Measurements from ENCODE around the gene EIF4EBP3.

Gene EIF4EBP3

DNA sequence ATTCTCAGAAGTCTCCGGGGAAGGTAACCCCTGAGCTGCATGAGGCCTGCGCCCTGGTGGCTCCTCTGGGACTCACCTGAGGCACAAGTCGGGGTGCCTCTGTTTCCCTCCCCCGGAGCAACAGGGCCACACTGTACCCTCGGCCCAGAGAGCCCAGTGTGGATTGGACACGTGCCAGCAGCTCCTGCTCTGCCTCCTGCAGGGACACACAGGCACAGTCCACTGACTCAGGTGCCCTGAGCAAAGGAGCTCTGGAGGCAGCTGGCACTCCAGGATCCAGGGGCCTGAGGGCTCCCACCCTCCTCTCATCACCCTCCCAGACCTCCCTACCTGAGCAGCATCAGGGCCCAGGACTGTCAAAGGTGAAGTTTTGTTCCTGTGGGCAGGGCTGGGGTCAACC is 46.7 kb downstream of the EIF4EBP3 start:
- no peak for DNase-seq (ENCODE audit: low read depth)
- TF ChIP-seq, protein P1, sequence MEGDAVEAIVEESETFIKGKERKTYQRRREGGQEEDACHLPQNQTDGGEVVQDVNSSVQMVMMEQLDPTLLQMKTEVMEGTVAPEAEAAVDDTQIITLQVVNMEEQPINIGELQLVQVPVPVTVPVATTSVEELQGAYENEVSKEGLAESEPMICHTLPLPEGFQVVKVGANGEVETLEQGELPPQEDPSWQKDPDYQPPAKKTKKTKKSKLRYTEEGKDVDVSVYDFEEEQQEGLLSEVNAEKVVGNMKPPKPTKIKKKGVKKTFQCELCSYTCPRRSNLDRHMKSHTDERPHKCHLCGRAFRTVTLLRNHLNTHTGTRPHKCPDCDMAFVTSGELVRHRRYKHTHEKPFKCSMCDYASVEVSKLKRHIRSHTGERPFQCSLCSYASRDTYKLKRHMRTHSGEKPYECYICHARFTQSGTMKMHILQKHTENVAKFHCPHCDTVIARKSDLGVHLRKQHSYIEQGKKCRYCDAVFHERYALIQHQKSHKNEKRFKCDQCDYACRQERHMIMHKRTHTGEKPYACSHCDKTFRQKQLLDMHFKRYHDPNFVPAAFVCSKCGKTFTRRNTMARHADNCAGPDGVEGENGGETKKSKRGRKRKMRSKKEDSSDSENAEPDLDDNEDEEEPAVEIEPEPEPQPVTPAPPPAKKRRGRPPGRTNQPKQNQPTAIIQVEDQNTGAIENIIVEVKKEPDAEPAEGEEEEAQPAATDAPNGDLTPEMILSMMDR (conservative IDR thresholded peaks at IDR 0.05; ENCODE audit: low read length): no peak
- H3K4me3 ChIP-seq (ENCODE audit: low read length): no peak overlapping the region

DNA sequence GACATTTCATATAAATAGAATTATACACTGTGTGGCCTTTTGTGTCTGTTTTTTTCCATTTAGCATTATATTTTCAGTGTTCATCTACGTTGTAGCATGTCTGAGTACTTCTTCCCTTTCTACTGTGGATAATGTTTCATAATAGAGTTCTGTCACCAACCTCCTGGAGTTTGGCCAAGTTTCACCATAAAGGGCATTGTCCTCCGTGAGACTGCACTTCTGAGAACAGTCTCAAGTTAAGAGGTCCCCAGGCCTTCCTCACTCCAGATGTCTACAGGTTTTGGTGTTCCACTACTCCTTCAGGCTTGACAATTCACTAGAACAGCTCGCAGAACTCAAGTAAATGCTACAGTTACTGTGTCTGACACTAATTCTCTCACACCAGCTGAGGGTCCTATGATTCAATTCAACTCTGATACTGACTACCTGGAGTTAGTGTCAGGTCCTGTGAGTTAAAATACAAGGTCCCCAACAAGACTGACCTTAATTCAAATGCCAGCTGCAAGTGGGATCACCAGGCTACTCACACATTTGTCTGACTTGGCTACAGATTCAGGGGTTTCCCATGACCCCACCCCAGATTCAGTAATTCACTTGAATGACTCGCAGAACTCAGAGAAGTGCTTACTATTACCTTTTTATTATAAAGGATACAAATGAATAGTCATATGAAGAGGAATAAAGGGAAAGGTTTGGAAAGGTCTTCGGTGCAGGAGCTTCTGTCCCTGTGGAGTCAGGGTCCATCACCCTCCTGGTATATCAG is 48.3 kb downstream of the EIF4EBP3 start:
- H3K4me3 ChIP-seq (ENCODE audit: low read length): no peak overlapping the region
- TF ChIP-seq, protein P1 (conservative IDR thresholded peaks at IDR 0.05; ENCODE audit: low read length): no peak
- no peak for DNase-seq (ENCODE audit: low read depth)

DNA sequence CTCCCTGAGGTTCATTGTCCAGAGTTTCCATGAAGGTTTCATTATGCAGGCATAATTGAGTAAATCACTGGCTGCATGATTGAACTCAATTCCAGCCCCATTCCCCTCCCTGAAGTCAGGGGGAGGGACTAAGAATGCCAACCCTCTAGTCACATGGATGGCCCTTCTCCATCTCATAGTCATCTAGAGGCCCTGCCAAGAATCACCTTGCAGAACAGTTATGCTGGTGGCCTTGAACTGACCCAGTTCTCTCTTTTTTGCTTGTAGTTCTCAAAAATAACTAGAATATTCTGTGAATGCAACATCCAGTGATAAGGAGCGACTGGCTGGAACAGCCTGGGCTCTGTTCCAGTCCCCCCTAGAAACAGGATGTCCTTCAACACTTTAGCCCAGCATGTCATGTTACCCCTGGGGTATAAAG is 48.9 kb downstream of the EIF4EBP3 start:
- no peak for DNase-seq (ENCODE audit: low read depth)
- TF ChIP-seq, protein P1 (conservative IDR thresholded peaks at IDR 0.05; ENCODE audit: low read length): no peak
- no peak overlapping the region for H3K4me3 ChIP-seq (ENCODE audit: low read length)

DNA sequence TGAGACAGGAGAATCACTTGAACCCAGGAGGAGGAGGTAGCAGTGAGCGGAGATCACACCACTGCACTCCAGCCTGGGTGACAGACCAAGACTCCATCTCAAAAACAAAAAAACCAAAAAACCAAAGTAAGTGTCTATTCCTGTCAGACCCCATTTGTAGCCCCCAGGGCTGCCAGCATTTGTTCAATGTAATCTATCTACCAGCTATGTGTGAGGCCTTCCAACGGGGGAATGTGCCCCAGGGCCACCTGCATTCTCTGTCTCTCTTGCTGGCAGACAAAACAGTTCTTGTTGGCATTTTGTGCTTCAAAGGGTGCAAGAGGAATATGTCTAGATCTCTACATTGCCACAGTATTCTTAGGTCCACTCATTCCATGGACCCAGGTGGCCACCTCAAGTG is 51.4 kb downstream of the EIF4EBP3 start:
- no peak overlapping the region for H3K4me3 ChIP-seq (ENCODE audit: low read length)
- no peak for DNase-seq (ENCODE audit: low read depth)
- TF ChIP-seq, protein P1 (conservative IDR thresholded peaks at IDR 0.05; ENCODE audit: low read length): no peak

All from AG10803 (cell line).